A549 (cell line): ENCODE measurements around the gene CEMIP2.

Experiments used
- EP300 ChIP-seq, 2 experiments: fragments of >200 bp; sonication (Bioruptor Twin); formaldehyde crosslinking; IDR thresholded peaks; 2 replicates in 1 of 2; 3 replicates in 1 of 2; pipeline ENCODE4 v1.6.1; 2016 to 2017
- GATA3 ChIP-seq: IDR thresholded peaks from 2 replicates; pipeline ENCODE4 v1.6.1; 2012; ENCODE audit warnings: borderline replicate concordance
- TP53 ChIP-seq: fragments of 250-450 bp; sonication (Bioruptor Pico); IDR thresholded peaks from 2 replicates; pipeline ENCODE4 v1.5.0; 2021; ENCODE audit warnings: mild to moderate bottlenecking, moderate library complexity

- TF ChIP-seq TP53 (no peak), EP300 (IDR thresholded peaks at IDR 0.05) (no peak), GATA3 (no peak)
Measured at GRCh38 chr9:71648453-71648852, 119.9 kb downstream of the CEMIP2 start.
